ENCODE results near the gene SPSB3.

SPSB3 gene

GRCh38 chr16:1773703-1774447, 8.5 kb downstream of the SPSB3 start:
- DNase-seq = peak; percentile 50

- peak; percentile 94 for DNase-seq
Measured at GRCh38 chr16:1772908-1773702, 9.3 kb downstream of the SPSB3 start, which contains the start of gene MRPS34. Gene MRPS34 (minus strand): TSS chr16:1773134. CDS start chr16:1773119, 15 bp downstream.

DNA sequence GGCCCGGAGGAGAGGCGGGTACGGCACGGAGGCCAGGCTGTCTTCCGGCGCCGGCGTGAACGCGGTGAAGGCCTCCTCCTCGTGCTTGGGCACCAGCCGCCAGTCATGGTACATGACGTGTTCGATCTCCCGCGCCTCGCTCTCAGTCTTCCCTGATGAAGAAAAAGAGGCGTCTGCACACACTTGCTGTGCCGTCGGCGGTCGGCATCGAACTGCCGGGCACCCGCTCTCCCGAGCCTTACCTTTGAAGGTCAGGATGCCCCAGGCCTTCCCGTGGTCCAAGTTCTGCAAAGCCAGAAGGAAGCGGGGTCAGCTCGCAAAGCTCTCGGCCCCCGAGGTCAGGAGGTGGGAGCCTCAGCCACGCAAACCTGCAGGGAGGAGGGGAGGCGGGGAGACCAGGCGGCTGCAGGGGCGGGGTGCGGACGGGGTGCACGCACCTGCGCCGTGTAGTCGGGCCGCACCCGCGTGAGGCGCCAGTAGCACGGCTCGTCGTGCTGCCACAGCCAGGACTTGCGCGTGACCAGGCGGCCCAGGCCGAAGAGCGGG, 9.9 kb downstream of the SPSB3 start, which contains the start of gene EME2:
TSS of gene EME2 (plus strand) at position 449 of the 546 bp plus-strand sequence. CDS start 418 bp downstream, outside the sequence.
- DNase-seq = peak; percentile 73

GRCh38 chr16:1771864-1772361, 10.5 kb downstream of the SPSB3 start:
- DNase-seq = peak; percentile 66

DNA sequence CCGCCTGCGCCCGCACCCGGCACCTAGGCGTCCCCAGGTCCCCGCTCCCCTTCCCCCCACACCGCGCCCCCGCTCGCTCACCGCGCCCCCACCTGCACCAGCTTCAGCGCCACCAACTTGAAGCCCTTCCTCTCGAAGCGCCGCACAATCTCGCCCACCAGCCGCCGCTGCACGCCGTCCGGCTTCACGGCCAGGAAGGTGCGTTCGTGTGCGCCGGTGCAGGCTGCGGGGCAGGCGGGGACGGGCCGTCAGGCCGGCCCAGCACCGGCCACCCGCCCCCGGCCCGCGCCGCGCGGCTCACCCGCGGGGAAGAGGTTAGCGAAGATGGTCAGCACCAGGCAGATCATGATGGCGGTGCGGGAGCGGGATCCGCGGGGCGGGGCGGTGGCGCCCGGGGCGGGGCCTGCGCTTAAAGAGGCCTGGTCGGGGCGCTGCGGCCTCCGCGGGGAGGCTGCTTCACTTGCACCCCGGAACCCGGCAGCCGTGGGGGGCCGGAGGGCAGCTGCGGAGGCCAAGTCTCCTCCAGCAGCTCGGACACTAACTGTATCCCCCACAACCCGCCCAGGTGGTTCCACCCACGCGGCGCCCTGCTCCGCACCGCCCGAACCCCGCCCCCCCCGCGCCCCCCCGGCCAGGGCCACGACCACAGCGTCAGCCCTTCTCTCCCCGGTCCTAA, 11.0 kb downstream of the SPSB3 start, which contains the start of gene NME3:
TSS of gene NME3 (minus strand) at position 356 of the 676 bp plus-strand sequence. CDS start at position 347, 9 bp downstream.
- peak; percentile 70 for DNase-seq

DNA sequence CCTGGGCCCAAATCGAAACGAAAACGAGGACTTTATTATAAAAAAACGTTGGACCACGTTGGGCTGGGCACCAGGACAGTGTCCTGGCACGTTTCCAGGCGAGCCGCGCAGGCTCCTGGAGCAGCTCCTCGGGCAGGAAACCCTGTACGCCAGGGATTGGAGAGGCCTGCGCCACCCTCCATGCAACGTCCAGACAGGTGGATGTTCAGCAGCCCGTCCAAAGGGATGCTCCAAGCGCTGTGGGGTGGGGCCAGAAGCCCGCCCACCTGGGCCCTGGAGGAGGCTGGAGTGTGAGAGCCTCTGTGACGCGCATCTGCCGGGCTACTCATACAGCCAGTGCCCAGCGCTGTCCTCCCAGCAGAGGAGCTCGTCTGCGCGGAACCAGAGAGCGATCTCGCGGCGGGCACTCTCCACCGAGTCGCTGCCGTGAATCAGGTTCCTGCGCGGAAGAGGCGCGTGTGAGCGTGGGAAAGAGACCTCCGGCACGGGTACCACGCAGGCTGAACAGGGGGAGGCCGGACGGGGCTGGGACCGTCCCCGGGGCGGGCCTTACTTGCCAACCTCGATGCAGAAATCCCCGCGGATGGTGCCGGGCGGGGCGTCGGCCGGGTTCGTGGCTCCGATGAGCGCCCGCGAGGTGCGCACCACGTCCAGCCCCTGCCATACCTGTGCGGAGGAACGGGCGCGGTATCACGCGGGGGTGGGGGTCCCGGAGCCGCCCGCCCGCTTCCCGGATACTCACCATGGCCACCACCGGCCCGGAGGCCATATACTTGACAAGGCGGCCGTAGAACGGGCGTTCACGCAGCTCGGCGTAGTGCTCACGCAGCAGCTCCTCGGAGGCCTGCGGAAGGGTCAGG, 11.8 kb downstream of the SPSB3 start:
- no peak for DNase-seq

DNA sequence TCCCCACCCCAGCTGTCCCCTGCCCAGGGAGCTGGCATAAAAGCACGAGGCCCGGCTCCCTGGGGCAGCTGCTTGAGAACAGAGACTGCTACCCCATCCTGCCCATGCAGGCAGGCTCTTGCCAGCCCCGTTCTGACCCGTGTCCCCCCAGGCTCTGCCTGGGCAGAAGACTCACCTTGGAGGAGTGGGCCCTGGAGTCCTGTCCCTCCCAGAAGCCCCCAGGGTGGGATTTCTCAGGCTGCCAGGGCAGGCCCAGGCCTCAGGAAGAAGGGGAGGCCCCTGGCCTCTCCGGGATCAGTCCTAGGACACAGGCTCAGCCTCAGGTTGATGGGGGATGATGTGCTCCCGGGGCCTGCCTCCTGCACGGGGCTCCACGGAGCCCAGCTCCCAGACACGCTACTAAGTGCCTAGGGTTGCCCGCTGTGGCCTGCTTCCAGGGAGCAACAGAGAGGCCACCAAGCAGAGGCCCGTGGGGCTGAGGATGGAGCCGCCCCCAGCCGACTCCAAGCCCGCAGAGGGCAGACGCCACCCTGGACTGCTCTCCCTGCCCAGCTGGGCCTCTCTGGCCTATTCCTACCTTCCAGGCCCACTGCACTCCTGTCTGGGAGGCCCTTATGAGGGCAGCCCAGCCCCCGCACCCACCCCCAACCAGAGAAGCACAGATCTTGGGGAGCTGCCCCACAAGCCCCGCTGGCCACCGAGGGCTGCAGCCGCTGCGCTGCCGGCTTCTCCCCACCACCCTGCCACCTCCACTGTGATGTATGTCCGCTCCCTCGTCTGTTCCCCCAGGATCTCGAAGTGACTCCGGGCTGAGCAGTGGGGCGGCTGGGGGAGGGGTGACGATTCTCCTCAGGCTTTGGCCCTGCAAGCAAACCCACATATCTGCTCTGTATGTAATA, 12.7 kb downstream of the SPSB3 start:
- DNase-seq = no peak

GRCh38 chr16:1768767-1769401, 13.5 kb downstream of the SPSB3 start:
- no peak for DNase-seq

- no peak for DNase-seq
Measured at GRCh38 chr16:1768061-1768766, 14.2 kb downstream of the SPSB3 start.

DNA sequence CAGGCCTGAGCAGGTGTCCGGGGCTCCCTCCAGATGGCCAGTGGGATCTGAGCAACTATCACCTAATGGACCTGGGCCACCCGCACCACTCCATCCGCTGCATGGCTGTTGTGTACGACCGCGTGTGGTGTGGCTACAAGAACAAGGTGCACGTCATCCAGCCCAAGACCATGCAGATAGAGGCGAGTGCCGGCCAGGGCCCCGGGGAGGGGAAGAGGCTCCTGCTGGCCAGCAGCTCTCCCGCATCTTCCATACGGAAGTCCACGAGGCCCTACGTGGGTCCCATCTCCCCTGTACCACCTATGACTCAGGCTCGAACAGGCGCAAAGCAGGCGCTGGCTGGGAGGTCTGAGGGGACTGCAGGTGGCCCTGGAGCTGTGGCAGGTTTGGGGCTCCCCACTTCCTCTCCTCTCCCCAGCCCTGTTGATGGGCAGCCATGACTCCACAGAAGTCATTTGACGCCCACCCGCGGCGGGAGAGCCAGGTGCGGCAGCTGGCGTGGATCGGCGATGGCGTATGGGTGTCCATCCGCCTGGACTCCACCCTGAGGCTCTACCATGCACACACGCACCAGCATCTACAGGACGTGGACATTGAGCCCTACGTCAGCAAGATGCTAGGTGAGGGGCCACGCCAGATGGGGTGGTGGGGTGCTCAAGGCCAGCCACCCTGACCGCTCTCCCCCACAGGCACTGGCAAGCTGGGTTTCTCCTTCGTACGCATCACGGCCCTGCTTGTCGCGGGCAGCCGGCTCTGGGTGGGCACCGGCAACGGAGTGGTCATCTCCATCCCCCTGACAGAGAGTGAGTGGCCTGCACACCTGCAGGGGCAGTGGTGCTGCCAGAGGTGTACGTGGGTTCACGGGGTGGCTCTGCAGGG, 15.0 kb downstream of the SPSB3 start:
- no peak for DNase-seq

- no peak for DNase-seq
Measured at GRCh38 chr16:1766701-1767100, 15.7 kb downstream of the SPSB3 start.

DNA sequence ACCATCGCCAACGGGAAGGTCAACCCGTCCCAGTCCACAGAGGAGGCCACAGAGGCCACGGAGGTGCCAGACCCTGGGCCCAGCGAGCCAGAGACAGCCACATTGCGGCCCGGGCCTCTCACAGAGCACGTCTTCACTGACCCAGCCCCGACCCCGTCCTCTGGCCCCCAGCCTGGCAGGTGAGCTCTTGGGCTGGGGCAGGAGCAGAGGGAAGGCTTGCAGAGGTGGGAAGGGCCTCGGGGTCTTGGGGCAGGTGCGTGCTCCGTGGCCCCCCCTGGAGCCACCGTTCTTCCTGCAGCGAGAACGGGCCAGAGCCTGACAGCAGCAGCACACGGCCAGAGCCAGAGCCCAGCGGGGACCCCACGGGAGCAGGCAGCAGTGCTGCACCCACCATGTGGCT, 16.1 kb downstream of the SPSB3 start:
- DNase-seq = no peak

DNA sequence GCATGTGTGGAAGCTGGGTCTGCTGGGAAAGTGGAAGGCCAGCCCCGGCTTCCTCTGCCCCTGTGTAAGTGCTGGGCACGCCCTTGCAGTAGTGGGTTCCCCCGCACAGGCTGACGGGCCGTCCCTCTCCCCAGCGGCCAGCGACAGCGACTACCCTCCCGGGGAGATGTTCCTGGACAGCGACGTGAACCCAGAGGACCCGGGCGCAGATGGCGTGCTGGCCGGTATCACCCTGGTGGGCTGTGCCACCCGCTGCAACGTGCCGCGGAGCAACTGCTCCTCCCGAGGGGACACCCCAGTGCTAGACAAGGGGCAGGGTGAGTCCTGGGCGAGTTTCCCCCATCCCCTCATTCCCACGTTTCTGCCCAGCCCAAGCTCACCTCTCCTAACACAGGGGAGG, 16.5 kb downstream of the SPSB3 start:
- no peak for DNase-seq

DNA sequence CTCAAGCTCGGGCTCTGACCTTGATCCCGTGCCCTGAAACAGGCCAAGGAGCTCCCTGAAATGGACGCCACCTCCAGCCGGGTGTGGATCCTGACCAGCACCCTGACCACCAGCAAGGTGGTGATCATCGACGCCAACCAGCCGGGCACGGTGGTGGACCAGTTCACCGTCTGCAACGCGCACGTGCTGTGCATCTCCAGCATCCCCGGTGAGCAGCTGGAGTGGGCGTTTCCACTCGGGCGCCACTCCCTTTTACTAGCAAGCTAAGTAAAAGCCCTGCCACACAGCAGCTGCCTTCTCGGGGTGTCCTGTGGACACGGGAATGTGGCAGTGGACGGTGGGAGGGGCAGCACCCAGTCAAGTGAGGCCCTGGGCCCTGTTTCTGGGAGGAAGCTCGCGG, 17.4 kb downstream of the SPSB3 start:
- no peak for DNase-seq

DNA sequence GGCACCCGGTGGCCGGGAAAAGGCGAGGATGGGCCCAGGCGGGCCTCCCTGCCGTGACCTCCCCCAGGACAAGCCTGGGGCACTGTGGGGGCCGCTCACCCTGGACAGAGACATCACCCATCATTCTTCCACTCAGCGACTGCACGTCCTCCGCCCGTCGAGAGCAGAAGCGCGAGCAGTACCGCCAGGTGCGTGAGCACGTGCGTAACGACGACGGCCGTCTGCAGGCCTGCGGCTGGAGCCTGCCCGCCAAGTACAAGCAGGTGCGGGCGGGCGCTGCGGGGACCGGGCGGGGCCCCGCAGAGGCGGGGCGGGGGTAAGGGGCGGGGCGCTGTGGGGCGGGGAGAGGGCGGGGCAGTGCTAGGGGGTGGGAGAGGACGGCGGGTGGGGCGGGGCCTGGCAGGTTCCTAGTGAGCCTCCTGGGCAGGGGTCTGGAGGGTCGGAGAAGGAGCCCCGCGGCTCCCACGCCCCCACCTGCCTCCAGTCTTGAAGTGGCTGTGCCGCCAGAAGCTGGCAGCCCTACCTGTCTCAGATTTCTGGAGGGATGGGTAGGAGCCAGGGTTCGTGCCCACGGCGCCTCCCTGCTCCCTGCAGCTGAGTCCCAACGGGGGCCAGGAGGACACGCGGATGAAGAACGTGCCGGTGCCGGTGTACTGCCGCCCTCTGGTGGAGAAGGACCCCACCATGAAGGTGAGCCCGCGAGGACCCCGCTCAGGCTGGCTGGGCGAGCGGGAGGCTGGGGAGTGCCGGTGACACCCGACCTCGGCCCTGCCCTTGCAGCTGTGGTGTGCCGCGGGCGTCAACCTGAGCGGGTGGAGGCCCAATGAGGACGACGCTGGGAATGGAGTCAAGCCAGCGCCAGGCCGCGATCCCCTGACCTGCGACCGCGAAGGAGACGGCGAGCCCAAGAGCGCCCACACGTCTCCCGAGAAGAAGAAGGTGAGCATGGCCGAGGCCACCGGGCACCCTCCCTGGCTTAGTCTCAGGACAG, 18.6 kb downstream of the SPSB3 start:
- no peak for DNase-seq

DNA sequence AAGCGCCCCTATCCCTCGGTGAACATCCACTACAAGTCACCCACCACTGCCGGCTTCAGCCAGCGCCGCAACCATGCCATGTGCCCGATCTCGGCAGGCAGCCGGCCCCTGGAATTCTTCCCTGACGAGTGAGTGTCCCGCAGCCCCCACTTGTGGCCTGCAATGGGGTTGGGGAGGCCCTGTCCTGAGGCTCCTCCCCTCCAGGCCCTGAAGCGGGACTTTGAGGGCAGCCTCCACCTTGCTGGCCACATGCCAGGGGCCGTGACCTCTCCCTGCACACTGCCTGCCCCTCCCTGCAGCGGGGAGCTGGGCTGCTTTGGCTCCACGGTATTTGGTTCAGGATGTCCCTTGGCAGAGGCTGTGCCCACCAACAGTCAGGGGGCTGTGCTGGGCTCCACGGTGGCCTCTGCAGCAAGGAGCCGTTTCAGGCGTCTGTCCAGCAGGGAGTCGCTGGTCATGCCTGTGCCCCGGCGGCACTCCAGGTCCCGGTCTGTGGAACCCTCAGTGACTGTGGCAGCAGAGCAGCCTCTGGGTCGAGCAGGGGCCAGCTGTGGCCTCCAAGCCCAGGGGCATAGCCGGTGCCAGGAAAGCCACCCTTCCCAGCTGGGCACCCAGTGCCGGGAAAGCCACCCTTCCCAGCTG, 19.4 kb downstream of the SPSB3 start:
- no peak for DNase-seq
